ENCODE data around the gene PRKAG2.
"Not testable (repeated sequence)": the region's sequence is repeated elsewhere in the genome, so short reads cannot be mapped to it uniquely, and the experiment has no call there.

Gene PRKAG2

DNA sequence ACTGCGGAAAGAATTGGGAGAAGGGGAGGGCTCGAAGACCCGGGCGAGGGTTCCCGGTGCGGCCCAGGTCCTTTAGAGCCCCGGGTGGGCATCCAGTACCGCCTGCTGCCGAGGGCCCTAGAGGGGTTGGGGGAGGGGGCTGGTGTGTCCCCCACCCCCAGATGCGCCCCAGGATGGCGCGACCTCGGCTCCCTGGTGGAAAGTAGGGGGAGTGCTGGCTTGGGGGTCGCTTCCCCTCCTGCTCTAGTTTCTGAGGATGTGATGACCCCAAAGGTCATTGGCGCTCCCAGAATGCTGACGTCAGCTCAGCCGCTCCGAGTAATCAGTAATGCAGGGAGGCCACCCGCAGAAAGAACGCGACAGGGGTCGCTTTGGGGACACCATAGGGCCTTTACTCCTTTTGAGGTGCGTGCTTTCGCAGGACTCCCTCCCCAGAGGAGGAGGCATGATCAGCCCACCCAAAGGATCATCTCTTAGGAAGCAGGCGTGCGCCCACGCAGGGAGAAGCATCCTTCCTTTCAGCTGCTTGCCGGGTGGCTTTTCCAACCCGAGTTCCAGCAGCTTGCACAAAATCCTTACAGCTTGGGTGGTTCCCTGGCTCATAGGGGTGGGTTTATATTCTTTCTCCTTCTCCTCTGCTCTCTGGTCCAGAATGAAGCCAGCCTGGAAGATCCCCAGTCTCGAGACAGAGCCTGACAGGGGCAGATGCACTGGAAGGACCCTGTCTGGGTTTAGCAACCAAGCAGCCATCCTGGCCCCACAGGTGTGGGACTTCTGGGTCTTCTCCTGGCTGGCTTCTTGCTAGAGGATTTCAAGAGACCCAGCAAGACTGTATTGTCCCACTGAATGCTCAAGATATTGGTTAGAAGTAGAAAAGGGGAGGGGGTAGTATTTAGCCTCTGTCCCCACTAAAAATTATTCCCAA is 1.3 kb upstream of the PRKAG2 start:
- no peak for DNase-seq (ENCODE audit: extremely low read depth, insufficient read length)
- peak overlapping the region; percentile 65; the same call in 1 of the 2 replicates for H3K4me3 ChIP-seq (replicated peaks; ENCODE audit: low read depth, low read length)
- no peaks in the 10 kb centered on the region for H3K36me3 ChIP-seq (ENCODE audit: control insufficient read depth, insufficient read depth, low read length)
- TF ChIP-seq, protein P1, sequence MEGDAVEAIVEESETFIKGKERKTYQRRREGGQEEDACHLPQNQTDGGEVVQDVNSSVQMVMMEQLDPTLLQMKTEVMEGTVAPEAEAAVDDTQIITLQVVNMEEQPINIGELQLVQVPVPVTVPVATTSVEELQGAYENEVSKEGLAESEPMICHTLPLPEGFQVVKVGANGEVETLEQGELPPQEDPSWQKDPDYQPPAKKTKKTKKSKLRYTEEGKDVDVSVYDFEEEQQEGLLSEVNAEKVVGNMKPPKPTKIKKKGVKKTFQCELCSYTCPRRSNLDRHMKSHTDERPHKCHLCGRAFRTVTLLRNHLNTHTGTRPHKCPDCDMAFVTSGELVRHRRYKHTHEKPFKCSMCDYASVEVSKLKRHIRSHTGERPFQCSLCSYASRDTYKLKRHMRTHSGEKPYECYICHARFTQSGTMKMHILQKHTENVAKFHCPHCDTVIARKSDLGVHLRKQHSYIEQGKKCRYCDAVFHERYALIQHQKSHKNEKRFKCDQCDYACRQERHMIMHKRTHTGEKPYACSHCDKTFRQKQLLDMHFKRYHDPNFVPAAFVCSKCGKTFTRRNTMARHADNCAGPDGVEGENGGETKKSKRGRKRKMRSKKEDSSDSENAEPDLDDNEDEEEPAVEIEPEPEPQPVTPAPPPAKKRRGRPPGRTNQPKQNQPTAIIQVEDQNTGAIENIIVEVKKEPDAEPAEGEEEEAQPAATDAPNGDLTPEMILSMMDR (IDR thresholded peaks at IDR 0.05; ENCODE audit: insufficient read depth, low read length, poor library complexity, severe bottlenecking) = no peak
- H3K27me3 ChIP-seq (replicated peaks; ENCODE audit: control insufficient read depth, insufficient read depth, low read length) = no peaks in the 10 kb centered on the region

- H3K27me3 ChIP-seq (replicated peaks; ENCODE audit: control insufficient read depth, insufficient read depth, low read length) = no peaks in the 10 kb centered on the region
- TF ChIP-seq, protein P1 (IDR thresholded peaks at IDR 0.05; ENCODE audit: insufficient read depth, low read length, poor library complexity, severe bottlenecking) = no peak
- DNase-seq (ENCODE audit: extremely low read depth, insufficient read length) = peak; percentile 52
- H3K36me3 ChIP-seq (ENCODE audit: control insufficient read depth, insufficient read depth, low read length) = no peaks in the 10 kb centered on the region
- H3K4me3 ChIP-seq (replicated peaks; ENCODE audit: low read depth, low read length) = peak overlapping the region; percentile 65
Observed at GRCh38 chr7:151875942-151876898, 695 bp downstream of the PRKAG2 start.

DNA sequence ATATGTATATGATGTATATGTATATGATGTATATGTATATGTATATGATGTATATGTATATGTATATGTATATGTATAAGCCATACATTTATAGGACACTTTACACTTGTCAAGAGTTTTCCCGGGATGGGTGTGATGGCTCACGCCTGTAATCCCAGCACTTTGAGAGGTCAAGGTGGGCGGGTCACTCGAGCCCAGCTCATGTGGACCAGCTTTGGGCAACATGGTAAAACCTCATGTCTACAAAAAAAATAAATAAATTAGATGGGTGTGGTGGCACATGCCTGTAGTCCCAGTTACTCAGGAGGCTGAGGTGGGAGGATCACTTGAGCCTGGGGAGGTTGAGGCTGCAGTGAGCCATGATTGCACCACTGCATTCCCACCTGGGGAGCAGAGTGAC is 2.4 kb downstream of the PRKAG2 start:
- H3K27me3 ChIP-seq (replicated peaks; ENCODE audit: control insufficient read depth, insufficient read depth, low read length); H3K4me3 ChIP-seq (replicated peaks; ENCODE audit: low read depth, low read length); DNase-seq (ENCODE audit: extremely low read depth, insufficient read length): not testable (repeated sequence)

DNA sequence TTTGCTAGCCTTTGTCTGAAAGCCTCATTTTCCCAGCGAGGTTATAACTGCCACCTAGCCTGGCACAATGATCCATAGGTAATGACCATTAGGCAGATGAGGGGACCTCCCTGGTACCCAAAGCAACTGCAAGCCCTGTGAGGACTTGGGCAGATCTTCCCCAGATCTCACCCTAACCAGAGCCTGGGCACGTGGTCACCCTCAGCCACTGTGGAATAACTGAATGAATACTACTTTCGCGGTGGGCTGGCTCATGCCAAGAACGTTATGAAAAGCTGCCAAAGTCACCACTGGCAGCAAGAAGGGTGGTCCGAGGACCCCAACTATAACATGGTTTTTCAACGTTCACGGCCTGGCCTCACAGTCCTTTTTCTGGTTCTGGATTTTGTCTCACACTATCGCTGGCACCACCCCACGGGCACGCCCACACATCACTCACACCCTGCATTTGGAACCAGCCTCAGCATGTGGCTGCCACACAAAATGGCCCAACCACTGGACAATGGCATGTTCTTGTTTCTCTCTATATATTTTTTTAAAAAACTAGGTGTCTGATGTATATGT is 3.4 kb downstream of the PRKAG2 start:
- no peak for DNase-seq (ENCODE audit: extremely low read depth, insufficient read length)
- TF ChIP-seq, protein P1 (IDR thresholded peaks at IDR 0.05; ENCODE audit: insufficient read depth, low read length, poor library complexity, severe bottlenecking) = no peak
- H3K27me3 ChIP-seq (replicated peaks; ENCODE audit: control insufficient read depth, insufficient read depth, low read length) = no peaks in the 10 kb centered on the region
- H3K36me3 ChIP-seq (ENCODE audit: control insufficient read depth, insufficient read depth, low read length) = no peaks in the 10 kb centered on the region
- no peak overlapping the region for H3K4me3 ChIP-seq (replicated peaks; ENCODE audit: low read depth, low read length)

More for the DNA sequence above, 2.4 kb downstream of the PRKAG2 start:
- H3K36me3 ChIP-seq (ENCODE audit: control insufficient read depth, insufficient read depth, low read length) = not testable (repeated sequence)

DNA sequence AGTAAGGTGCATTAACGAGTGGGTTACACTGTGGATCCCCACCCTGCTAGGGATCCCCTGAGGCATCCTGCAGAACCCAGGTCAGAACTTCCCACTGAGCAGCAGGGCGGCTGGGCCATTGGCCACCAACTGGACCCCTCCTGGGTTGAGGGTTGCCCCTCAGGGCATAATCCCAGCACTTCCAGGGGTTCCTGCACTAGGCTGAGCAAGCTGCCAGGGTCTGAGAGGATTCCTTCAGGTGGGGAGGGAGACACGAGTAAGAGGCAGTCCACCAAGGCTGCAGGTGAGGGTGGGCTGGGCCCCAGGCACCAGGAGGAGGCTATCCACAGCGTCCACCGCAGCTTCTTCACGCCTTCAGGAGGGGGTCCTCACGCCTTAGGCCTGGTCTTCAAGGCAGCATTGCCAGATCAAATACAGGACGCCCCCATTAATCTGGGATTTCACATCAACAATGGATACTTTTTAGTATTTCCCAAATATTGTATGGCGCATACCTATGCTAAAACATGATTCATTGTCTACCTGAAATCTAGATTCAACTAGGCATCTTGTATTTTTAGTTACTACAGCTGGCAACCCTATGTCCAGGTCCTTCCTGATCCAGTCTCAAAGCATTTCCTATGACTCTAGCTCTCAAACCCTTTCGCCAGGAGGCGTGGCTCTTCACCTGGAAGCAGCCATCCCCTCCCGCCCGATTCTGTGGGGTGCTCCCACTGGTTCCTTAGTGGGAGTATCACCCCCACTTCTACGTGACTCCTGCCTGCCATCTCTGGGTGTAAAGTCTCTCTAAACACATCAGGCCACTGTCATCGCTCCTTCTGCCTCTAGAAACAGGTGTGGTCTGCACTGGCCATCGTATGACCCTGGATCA is 4.1 kb downstream of the PRKAG2 start:
- H3K27me3 ChIP-seq (replicated peaks; ENCODE audit: control insufficient read depth, insufficient read depth, low read length) = no peaks in the 10 kb centered on the region
- no peak overlapping the region for H3K4me3 ChIP-seq (replicated peaks; ENCODE audit: low read depth, low read length)
- TF ChIP-seq, protein P1 (IDR thresholded peaks at IDR 0.05; ENCODE audit: insufficient read depth, low read length, poor library complexity, severe bottlenecking) = no peak
- no peak for DNase-seq (ENCODE audit: extremely low read depth, insufficient read length)
- no peaks in the 10 kb centered on the region for H3K36me3 ChIP-seq (ENCODE audit: control insufficient read depth, insufficient read depth, low read length)
